Measurements from ENCODE around the gene NSFL1C.

DNA sequence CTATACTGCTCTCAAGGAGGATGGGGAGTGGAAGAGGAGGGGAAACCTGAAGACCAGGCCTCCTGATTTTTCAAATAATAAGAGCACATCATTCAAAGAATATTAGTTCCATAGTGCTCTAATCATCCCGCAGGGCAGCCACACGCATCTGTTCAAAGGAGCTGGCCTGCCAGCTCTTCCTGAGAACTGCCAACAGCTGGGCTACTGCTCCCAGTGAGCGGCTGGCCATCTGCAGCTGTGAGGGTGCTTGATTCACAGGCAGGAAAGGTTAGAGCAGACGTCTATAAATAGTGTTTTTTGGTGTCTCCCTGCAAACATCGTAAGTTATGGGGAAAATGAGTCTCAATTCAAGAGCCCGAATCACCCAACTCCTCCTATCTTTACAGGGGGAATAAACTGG lies 17.3 kb downstream of the NSFL1C start:
- no peak for TF ChIP-seq EZH2phosphoT487 (IDR thresholded peaks at IDR 0.05; ENCODE audit: insufficient read depth, low read depth)
- no peak for TF ChIP-seq EZH2 (IDR thresholded peaks at IDR 0.05; ENCODE audit: insufficient read depth, poor library complexity, severe bottlenecking)

Measured in GM23248 (cell line).